PC-3 (cell line): ENCODE results near the gene FOXP3. TPM values are rescaled to one million over a fixed set of nuclear protein-coding genes. Genes with fewer than 3 reads are reported as not detected.

Source experiments
- ATAC-seq: fragments of 200-7000 bp; cut with Tn5 transposase; 2 replicates; pipeline ENCODE4 v1.9.1; 2020; ENCODE audit warnings: mild to moderate bottlenecking, moderate library complexity
- BruUV-seq: library from RNA; stranded (reverse); fragments of 400-500 nt; replicated peaks from 2 replicates; lab custom pipeline; 2021; lab: Mats Ljungman, UMichigan
- CTCF ChIA-PET: fragments of 300-600 bp; sonication (Branson Sonifier 250); formaldehyde crosslinking; loops from one replicate; lab custom pipeline; 2022; ENCODE audit warnings: antibody characterized with exemption; lab: Charles Lee
- POLR2A ChIA-PET: fragments of 300-600 bp; sonication (Branson Sonifier 250); formaldehyde crosslinking; loops from one replicate; lab custom pipeline; 2022; ENCODE audit warnings: antibody characterized with exemption; ENCODE audit not compliant: unreplicated experiment; lab: Charles Lee
- DNase-seq: peaks from one replicate; pipeline ENCODE4 v3.0.0-alpha.2; 2015
- H2AFZ ChIP-seq: fragments of 300-600 bp; sonication (generic); 2 replicates; pipeline ENCODE4 v1.6.0; 2016; ENCODE audit warnings: antibody characterized with exemption, low read length
- H3F3A ChIP-seq: fragments of 300-600 bp; sonication (generic); one replicate; pipeline ENCODE4 v1.6.0; 2017; ENCODE audit warnings: antibody characterized with exemption, low read length, control low read depth, mild to moderate bottlenecking; ENCODE audit not compliant: unreplicated experiment
- H3K27ac ChIP-seq: fragments of 300-600 bp; sonication (generic); 2 replicates; pipeline ENCODE4 v1.5.1; 2016; ENCODE audit warnings: mild to moderate bottlenecking, low read length
- H3K27me3 ChIP-seq: fragments of 300-600 bp; sonication (generic); 2 replicates; pipeline ENCODE4 v1.6.1; 2016; ENCODE audit warnings: low read length, mixed read lengths
- H3K36me3 ChIP-seq: fragments of 300-600 bp; sonication (generic); 2 replicates; pipeline ENCODE4 v1.6.1; 2016; ENCODE audit warnings: low read depth, mixed run types, low read length, mixed read lengths
- H3K4me1 ChIP-seq: fragments of 300-600 bp; sonication (generic); 2 replicates; pipeline ENCODE4 v1.5.1; 2016; ENCODE audit warnings: low read length; ENCODE audit not compliant: insufficient read depth
- H3K4me2 ChIP-seq: fragments of 300-600 bp; sonication (generic); 2 replicates; pipeline ENCODE4 v1.6.0; 2016; ENCODE audit warnings: low read length
- H3K4me3 ChIP-seq: fragments of 300-600 bp; sonication (generic); 2 replicates; pipeline ENCODE4 v1.5.1; 2016; ENCODE audit warnings: mild to moderate bottlenecking, low read length, mixed read lengths
- H3K79me2 ChIP-seq: fragments of 300-600 bp; sonication (generic); 2 replicates; pipeline ENCODE4 v1.6.1; 2017; ENCODE audit warnings: low read length, mixed read lengths
- H3K9ac ChIP-seq: fragments of 300-600 bp; sonication (generic); 2 replicates; pipeline ENCODE4 v1.6.0; 2016; ENCODE audit warnings: mild to moderate bottlenecking, low read length
- H3K9me2 ChIP-seq: fragments of 300-600 bp; sonication (generic); replicated peaks from 2 replicates; pipeline ENCODE4 v1.6.1; 2016; ENCODE audit warnings: mixed run types, low read length, mixed read lengths
- H3K9me3 ChIP-seq: fragments of 300-600 bp; sonication (generic); 2 replicates; pipeline ENCODE4 v1.6.1; 2016; ENCODE audit warnings: low read length, mixed read lengths
- H4K20me1 ChIP-seq: fragments of 300-600 bp; sonication (generic); 2 replicates; pipeline ENCODE4 v1.6.1; 2016; ENCODE audit warnings: low read length, mixed read lengths
- EZH2 ChIP-seq: fragments of 300-600 bp; sonication (generic); IDR thresholded peaks from one replicate; pipeline ENCODE4 v1.6.1; 2017; ENCODE audit warnings: antibody characterized with exemption, mild to moderate bottlenecking, low read length; ENCODE audit not compliant: unreplicated experiment
- EZH2phosphoT487 ChIP-seq: fragments of 300-600 bp; sonication (generic); IDR thresholded peaks from 2 replicates; pipeline ENCODE4 v1.6.1; 2018; ENCODE audit warnings: mild to moderate bottlenecking, antibody characterized with exemption, low read length, borderline replicate concordance
- intact Hi-C: fragments of 100-400 bp; cut with micrococcal nuclease; formaldehyde crosslinking; loops from 2 replicates; pipeline ENCODE4 v1.9.0; 2023
- total RNA-seq: library from RNA; depleted of rRNA; stranded (reverse); fragments of >200 nt; gene quantifications from 2 replicates; pipeline ENCODE4 v1.2.3, GENCODE V29; 2014
- TF ChIP-seq, protein P1 (sequence below): fragments of 300-600 bp; sonication (generic); conservative IDR thresholded peaks from 2 replicates; pipeline ENCODE4 v1.5.1; 2017; ENCODE audit warnings: antibody characterized with exemption, low read depth, mild to moderate bottlenecking, low read length

Gene FOXP3
- total RNA-seq, 1 experiment from 2014 or later, result not detected

DNA sequence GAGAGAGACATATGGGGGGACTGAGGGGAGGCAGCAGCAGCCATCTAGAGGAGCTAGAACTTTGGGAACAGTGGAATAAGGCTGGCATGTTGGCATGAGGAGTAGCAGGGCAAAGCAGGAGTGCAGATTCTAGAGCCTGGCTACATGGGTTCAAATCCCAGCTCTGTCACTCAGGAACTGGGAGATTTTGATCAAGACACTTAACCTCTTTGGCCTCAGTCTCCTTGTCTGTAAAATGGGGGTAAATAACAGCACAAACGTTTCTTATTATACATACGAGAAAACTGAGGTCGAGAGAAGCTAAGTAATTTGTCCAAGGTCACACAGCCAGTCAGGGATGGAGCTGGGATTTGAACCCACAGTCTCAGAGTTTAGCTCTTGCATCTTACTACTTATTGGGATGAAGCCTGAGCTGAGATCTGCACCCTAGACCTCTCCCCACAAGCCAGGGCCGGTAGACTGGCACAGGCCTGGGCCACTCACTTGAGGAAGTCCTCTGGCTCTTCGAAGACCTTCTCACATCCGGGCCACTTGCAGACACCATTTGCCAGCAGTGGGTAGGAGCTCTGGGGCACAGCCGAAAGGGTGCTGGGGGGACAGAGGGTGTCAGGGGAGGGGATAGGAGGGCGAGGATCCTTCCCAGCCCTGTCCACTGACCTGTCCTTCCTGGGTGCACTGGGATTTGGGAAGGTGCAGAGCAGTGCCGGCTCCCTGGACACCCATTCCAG lies 8.1 kb downstream of the FOXP3 start:
- TF ChIP-seq, protein P1, sequence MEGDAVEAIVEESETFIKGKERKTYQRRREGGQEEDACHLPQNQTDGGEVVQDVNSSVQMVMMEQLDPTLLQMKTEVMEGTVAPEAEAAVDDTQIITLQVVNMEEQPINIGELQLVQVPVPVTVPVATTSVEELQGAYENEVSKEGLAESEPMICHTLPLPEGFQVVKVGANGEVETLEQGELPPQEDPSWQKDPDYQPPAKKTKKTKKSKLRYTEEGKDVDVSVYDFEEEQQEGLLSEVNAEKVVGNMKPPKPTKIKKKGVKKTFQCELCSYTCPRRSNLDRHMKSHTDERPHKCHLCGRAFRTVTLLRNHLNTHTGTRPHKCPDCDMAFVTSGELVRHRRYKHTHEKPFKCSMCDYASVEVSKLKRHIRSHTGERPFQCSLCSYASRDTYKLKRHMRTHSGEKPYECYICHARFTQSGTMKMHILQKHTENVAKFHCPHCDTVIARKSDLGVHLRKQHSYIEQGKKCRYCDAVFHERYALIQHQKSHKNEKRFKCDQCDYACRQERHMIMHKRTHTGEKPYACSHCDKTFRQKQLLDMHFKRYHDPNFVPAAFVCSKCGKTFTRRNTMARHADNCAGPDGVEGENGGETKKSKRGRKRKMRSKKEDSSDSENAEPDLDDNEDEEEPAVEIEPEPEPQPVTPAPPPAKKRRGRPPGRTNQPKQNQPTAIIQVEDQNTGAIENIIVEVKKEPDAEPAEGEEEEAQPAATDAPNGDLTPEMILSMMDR, result no peak
- no peak for TF ChIP-seq EZH2
- no peak for TF ChIP-seq EZH2phosphoT487
- ChIA-PET CTCF (interaction anchor here (0.5 kb wide), 1 partner anchor 34 kb away, joined by 3 read pairs; no protein-coding TSS in a partner anchor), POLR2A (interaction anchor here (0.6 kb wide), 1 partner anchor 21 kb away, joined by 3 read pairs; the partner anchor contains the start of gene CCDC22)
- no peaks in the 10 kb centered on the region for H3K9me2 ChIP-seq
- no peak overlapping the region for H3K4me2 ChIP-seq
- no peaks in the 10 kb centered on the region for H3K4me1 ChIP-seq
- no peak for DNase-seq
- intact Hi-C loops, result no loop called here
- no peaks in the 10 kb centered on the region for H3K9me3 ChIP-seq
- no peak overlapping the region for H3K27ac ChIP-seq
- no peak overlapping the region for H3K4me3 ChIP-seq
- BruUV-seq, result no TSS peak
- no peaks in the 10 kb centered on the region for H3F3A ChIP-seq
- no peak for ATAC-seq
- no peak overlapping the region for H3K9ac ChIP-seq
- no peaks in the 10 kb centered on the region for H3K36me3 ChIP-seq
- H2AFZ ChIP-seq, result no peak overlapping the region
- no peaks in the 10 kb centered on the region for H3K27me3 ChIP-seq
- H3K79me2 ChIP-seq, result no peaks in the 10 kb centered on the region
- no peaks in the 10 kb centered on the region for H4K20me1 ChIP-seq

GRCh38 chrX:49254639-49255038 lies 9.9 kb downstream of the FOXP3 start:
- no TSS peak for BruUV-seq
- H3K36me3 ChIP-seq, result no peaks in the 10 kb centered on the region
- H3K4me2 ChIP-seq, result no peak overlapping the region
- no peak for ATAC-seq
- H3K27ac ChIP-seq, result no peak overlapping the region
- TF ChIP-seq EZH2phosphoT487 (no peak), EZH2 (no peak)
- TF ChIP-seq, protein P1, result no peak
- intact Hi-C loops, result no loop called here
- H3K27me3 ChIP-seq, result no peaks in the 10 kb centered on the region
- H2AFZ ChIP-seq, result no peak overlapping the region
- ChIA-PET CTCF (no interaction called here), POLR2A (no interaction called here)
- no peak overlapping the region for H3K9ac ChIP-seq
- no peaks in the 10 kb centered on the region for H3F3A ChIP-seq
- H3K9me3 ChIP-seq, result no peaks in the 10 kb centered on the region
- no peaks in the 10 kb centered on the region for H3K9me2 ChIP-seq
- H3K4me1 ChIP-seq, result no peaks in the 10 kb centered on the region
- no peak for DNase-seq
- no peaks in the 10 kb centered on the region for H3K79me2 ChIP-seq
- no peaks in the 10 kb centered on the region for H4K20me1 ChIP-seq
- no peak overlapping the region for H3K4me3 ChIP-seq

- Histone ChIP-seq H3K4me2 (no peak overlapping the region), H3K27ac (no peak overlapping the region), H3K9me2 (no peaks in the 10 kb centered on the region), H3K36me3 (no peaks in the 10 kb centered on the region), H3K4me3 (no peak overlapping the region), H3F3A (no peaks in the 10 kb centered on the region), H3K9me3 (no peaks in the 10 kb centered on the region), H4K20me1 (no peaks in the 10 kb centered on the region), H3K27me3 (no peaks in the 10 kb centered on the region), H3K4me1 (no peaks in the 10 kb centered on the region), H2AFZ (no peak overlapping the region), H3K9ac (no peak overlapping the region), H3K79me2 (no peaks in the 10 kb centered on the region)
- intact Hi-C loops, result no loop called here
- DNase-seq (no peak), ATAC-seq (no peak)
- ChIA-PET POLR2A (no interaction called here), CTCF (no interaction called here)
- TF ChIP-seq EZH2phosphoT487 (no peak), EZH2 (no peak)
- TF ChIP-seq, protein P1, result no peak
- no TSS peak for BruUV-seq
These were observed 13.2 kb downstream of the FOXP3 start for GRCh38 chrX:49251325-49251724.
